NCI-H146 (cell line): Measurements from ENCODE around the gene TEKT3.

Source experiments
- DNase-seq: peaks from one replicate; lab custom pipeline; 2025; lab: John Stamatoyannopoulos, UW

The TEKT3 gene

DNA sequence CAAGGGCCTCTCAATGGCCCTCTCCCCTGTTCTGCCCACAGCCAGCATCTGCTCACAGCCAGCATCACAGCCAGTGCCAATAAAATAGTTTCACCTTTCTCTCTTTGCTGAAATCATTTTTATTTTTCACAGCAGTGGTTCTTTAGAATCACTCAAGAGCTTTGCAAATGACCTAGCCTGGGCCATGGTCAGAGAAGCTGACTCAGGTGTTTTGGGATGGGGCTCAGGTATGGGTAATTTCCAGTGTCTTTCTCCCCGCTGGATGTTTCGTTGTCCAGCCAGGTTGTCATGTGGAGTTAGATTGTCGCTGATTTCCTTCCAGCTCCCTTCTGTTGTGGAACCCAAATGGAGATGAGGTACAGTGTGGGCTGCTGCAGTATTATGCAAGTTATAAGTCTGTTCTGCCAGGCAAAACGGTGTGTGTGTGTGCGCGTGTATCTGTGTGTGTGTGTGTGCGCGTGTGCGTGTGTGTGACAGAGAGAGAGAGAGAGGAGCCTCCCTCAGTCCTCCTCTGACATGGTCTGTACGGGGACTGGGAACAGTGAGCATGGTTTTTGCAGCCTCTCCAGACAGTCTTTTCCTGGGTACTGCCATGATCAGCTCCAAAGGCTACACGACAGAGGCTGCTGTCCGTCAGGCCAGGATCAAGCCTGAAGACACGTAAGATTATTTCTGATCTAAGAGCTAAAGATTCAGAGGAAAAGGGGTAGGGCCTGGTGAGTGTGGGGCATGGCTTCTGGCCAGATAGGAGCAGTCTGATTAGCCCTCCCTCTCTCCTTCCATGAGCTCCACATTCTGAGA is 74.9 kb downstream of the TEKT3 start:
- DNase-seq: no peak

- DNase-seq: no peak
These were observed 76.3 kb downstream of the TEKT3 start, which contains the start of gene PMP22 for GRCh38 chr17:15265131-15265530. Gene PMP22 (minus strand): TSS chr17:15265326. CDS start chr17:15260727, 4,599 bp downstream.

- DNase-seq: no peak
These were observed 76.9 kb downstream of the TEKT3 start for GRCh38 chr17:15264542-15264941.

- DNase-seq: no peak
These were observed 77.7 kb downstream of the TEKT3 start for GRCh38 chr17:15263680-15264079.

DNA sequence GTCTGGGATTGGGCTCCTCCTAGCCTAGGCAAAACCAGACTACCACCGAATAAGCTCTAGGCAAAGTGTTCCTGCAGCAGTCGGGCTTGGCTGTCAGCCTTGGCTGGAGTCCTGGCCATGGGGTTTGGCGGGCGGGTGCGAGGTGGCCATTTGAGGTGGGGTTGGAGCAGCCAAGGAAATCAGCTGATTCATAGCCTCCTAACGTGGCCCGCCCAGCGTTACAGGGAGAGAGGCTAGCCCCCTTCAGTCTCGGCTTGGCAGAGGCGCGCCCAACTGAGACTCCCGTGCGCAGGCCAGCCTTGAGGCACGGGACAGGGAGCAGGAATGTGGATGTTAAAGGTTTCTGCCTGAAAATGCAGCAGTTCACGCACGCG is 78.2 kb downstream of the TEKT3 start:
- DNase-seq: no peak

DNA sequence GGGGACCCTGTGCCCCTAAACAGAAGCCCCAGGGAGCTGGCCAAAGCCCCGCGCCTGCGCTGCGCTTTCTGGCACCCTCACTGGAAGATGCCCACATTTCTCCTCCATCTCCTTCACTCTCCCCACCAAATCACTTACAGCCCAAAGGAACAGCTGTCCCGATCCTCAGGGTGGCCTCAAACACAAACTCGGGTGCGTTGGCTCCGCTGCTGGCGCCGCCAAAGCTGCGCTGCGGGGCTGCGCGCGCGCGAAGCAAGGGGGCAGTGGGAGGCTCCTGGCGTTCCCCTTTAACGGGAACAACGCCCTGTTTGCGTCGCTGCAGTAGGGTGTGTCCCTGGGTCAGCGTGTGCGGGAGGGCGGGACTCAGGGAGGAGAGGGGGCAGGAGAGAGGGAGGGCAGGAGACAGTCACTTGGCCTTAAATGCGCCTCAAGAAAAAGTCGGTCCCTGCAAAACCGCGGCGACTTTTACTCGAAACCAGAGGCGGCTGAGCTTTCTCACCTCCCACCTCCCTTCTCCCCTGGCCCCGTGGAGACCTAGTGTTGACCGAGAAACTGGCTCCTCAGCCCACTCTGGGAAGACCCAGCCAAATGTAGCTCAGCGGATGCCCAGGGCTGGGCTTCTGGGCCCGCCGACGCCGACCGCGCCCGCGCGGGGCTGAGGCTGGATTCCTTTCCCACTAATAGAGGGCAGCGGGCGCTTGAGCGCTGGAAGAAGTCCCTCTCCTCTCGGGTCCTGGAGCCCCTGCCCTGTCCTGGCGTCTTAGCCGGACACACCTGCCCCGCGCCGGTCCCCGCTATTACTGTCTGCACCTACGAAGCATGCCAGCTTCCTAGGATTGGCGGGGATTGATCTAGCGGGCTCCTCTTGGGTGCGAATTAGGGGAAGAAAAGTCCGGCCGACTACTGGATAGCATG is 78.8 kb downstream of the TEKT3 start:
- DNase-seq: no peak

GRCh38 chr17:15261802-15262290 is 79.6 kb downstream of the TEKT3 start:
- DNase-seq: no peak

DNA sequence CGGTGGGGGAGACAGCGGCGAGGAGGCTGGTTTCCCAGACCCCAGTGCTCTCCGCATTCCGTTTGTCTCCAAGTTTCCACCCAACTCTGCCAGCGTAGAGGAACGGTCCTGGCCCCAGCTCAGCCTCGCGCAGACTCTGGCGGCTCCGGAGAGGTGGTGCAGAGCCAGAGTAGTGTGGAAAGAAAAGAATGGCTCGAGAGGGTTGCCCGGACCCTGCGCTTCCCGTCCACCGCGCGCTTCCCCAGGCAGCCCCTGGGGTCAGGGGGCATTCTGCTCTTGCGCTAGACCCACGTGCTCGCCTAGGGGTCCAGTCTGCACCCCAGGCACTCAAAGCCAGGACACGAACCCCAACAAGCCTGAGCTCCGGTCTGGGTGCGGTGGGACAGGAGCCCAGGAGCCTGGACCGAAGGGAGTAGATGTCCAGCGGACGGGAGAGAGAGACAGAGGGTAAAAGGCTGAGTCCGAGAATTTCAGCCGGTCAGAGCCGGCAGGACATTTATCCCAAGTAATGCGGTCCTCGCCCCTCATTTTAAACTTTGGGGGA is 80.1 kb downstream of the TEKT3 start:
- no peak for DNase-seq

- DNase-seq: peak; percentile 22
These were observed 80.8 kb downstream of the TEKT3 start for GRCh38 chr17:15260376-15261257.

DNA sequence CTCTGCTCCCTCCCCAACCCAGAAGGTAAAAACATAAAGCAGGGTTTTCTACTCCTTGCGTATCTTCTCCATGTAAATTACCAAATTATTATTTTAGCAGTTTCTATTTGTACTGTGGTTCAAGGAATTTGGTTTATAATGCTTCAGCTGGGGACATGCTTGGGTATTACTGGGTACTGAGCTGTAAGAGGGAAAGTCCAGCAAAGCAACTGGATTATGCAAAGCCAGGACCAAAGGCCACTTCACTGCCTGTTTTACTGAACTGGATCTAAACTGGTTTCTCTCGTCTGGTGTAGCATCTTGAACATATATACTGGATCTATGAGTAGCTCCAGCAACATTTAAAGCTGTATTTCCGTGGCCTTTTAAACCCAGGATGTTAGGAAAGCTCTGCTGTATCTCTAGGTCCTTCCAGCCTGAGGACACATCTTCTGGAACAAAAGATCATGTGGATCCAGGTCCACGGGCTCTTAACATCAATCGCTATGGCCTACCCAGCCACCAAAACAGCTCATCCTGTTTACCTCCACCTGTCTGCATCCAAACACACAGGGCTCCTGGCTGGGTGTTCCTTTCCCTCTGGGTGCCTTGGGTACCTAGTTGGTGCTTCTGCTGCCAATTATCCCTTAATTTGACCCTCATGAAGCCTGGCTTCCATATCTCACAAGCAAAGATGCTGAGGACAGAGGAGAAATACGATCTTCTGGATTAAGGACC is 83.4 kb downstream of the TEKT3 start:
- no peak for DNase-seq

GRCh38 chr17:15257258-15257788 is 84.1 kb downstream of the TEKT3 start:
- DNase-seq: peak; percentile 35

- DNase-seq: no peak
These were observed 84.7 kb downstream of the TEKT3 start for GRCh38 chr17:15256689-15257088.

GRCh38 chr17:15255713-15256454 is 85.5 kb downstream of the TEKT3 start:
- DNase-seq: no peak
